Esophagus squamous epithelium (tissue), 5 donors: Measurements from ENCODE around the gene CNBD2. TPM values are rescaled to one million over a fixed set of nuclear protein-coding genes. Genes with fewer than 3 reads are reported as not detected.
"Not testable (repeated sequence)": the region's sequence is repeated elsewhere in the genome, so short reads cannot be mapped to it uniquely, and the experiment has no call there.

Source experiments
- DNase-seq: peaks from one replicate; lab custom pipeline; 2025; lab: John Stamatoyannopoulos, UW
- H3K27ac ChIP-seq, 4 donors: fragments of 200-600 bp; sonication (generic); one replicate each; pipeline ENCODE4 v1.5.1; 2016 to 2019; ENCODE audit warnings: mild to moderate bottlenecking in 1 of 4
- H3K27me3 ChIP-seq, 4 donors: fragments of 200-600 bp; sonication (generic); 1 replicate in 3 of 4; 2 replicates in 1 of 4; pipeline versions ENCODE4 v1.5.1 to v1.6.0; 2017 to 2021; ENCODE audit warnings: antibody characterized with exemption in 1 of 4
- H3K36me3 ChIP-seq, 3 donors: fragments of 200-600 bp; sonication (generic); one replicate each; pipeline ENCODE4 v1.5.1; 2016 to 2019
- H3K4me1 ChIP-seq, 3 donors: fragments of 200-600 bp; sonication (generic); one replicate each; pipeline ENCODE4 v1.5.1; 2017 to 2019
- H3K4me3 ChIP-seq, 4 donors: fragments of 200-600 bp; sonication (generic); 1 replicate in 3 of 4; 2 replicates in 1 of 4; pipeline ENCODE4 v1.5.1; 2016 to 2019; ENCODE audit warnings: mild to moderate bottlenecking in 2 of 4, moderate library complexity in 1 of 4
- H3K9me3 ChIP-seq, 3 donors: fragments of 200-600 bp; sonication (generic); one replicate each; pipeline ENCODE4 v1.5.1; 2016 to 2019
- CTCF ChIP-seq, 6 experiments: fragments of 450-650 bp in 4 of 6; fragments of 200-600 bp in 2 of 6; sonication (generic) in 2 of 6; IDR thresholded peaks; one replicate each; pipeline ENCODE4 v1.5.1; 2016 to 2019; ENCODE audit warnings: antibody characterized with exemption in 6 of 6, mild to moderate bottlenecking in 4 of 6, moderate library complexity in 4 of 6
- POLR2A ChIP-seq, 4 donors: fragments of 450-650 bp; IDR thresholded peaks; one replicate each; pipeline ENCODE4 v1.6.1; 2017; ENCODE audit warnings: antibody characterized with exemption in 4 of 4, mild to moderate bottlenecking in 4 of 4, moderate library complexity in 3 of 4
- WGBS, 2 donors: methylation state at CpG; one replicate each; pipeline ENCODE4 v1.1.5; 2018; 5-methylcytosine and 5-hydroxymethylcytosine counted together
- intact Hi-C: fragments of 100-400 bp; cut with DNase I; formaldehyde crosslinking; loops from one replicate; pipeline ENCODE4 v1.15.0; 2022
- total RNA-seq, 4 donors: library from RNA; depleted of rRNA; stranded (reverse); fragments of >200 nt; gene quantifications; one replicate each; pipeline ENCODE4 v1.1.0, GENCODE V29; 2016
- donor health status: DM: yes; HTN: yes; CAD: no.

Gene CNBD2
- total RNA-seq, 4 donors from 2014 or later, result 4.0 to 15.3 (median 4.6) TPM

GRCh38 chr20:36051318-36052116 is 83.1 kb downstream of the CNBD2 start:
- Histone ChIP-seq H3K27ac (peak overlapping the region; percentile 96 to 100 (median 99)), H3K4me3 (peak overlapping the region; percentile 79 to 100 (median 92)), H3K36me3 (peaks cover 0 to 4% (median 0%) of the 10 kb centered on the region in 3 donors), H3K9me3 (no peaks in the 10 kb centered on the region), H3K27me3 (no peaks in the 10 kb centered on the region), H3K4me1 (peaks cover 12 to 33% (median 14%) of the 10 kb centered on the region in 3 donors)
- intact Hi-C loops, result no loop called here
- DNase-seq, result no peak
- TF ChIP-seq CTCF (IDR thresholded peaks at IDR 0.05), result no peak
- TF ChIP-seq POLR2A (IDR thresholded peaks at IDR 0.05), result no peak
- 83 to 87% methylated on average over 13 of the region's 13 CpGs for WGBS, 2 donors

GRCh38 chr20:36052117-36052513 is 83.7 kb downstream of the CNBD2 start:
- Histone ChIP-seq H3K9me3 (no peaks in the 10 kb centered on the region), H3K4me1 (peaks cover 7 to 27% (median 9%) of the 10 kb centered on the region in 3 donors), H3K36me3 (peaks cover 0 to 1% (median 0%) of the 10 kb centered on the region in 3 donors), H3K4me3 (no peak overlapping the region), H3K27me3 (no peaks in the 10 kb centered on the region), H3K27ac (no peak overlapping the region)
- no peak for TF ChIP-seq CTCF (IDR thresholded peaks at IDR 0.05)
- TF ChIP-seq POLR2A (IDR thresholded peaks at IDR 0.05), result no peak
- intact Hi-C loops, result no loop called here
- DNase-seq, result no peak
- WGBS, 2 donors, result 83 to 85% methylated on average over 6 of the region's 6 CpGs

DNA sequence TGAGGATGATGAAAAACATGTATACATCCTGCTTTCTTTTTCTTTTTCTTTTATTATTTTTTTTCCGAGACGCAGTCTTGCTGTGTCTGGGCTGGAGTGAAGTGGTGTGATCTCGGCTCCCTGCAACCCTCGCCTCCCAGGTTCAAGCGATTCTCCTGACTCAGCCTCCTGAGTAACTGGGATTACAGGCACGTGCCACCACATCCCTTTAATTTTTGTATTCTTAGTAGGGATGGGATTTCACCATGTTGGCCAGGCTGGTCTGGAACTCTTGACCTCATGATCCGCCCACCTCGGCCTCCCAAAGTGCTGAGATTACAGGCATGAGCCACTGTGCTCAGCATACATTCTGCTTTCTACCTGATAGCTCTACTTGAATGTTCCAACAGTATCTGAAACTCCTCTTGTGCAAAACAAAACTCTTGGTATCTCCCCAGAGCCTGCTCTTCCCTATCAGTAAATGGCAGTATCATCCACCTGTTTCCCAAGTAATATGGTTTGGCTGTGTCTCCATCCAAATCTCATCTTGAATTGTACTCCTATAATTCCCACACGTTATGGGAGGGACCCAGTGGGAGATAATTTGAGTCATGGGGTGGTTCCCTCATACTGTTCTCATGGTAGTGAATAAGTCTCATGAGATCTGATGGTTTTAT is 85.6 kb downstream of the CNBD2 start:
- H3K27me3 ChIP-seq, DNase-seq, H3K4me3 ChIP-seq, H3K9me3 ChIP-seq, H3K4me1 ChIP-seq, H3K27ac ChIP-seq, intact Hi-C loops, H3K36me3 ChIP-seq: not testable (repeated sequence)
- 74 to 77% methylated on average over 7 to 9 of the region's 9 CpGs for WGBS, 2 donors

- no peak overlapping the region for H3K27ac ChIP-seq
- TF ChIP-seq POLR2A (IDR thresholded peaks at IDR 0.05), result no peak
- TF ChIP-seq CTCF (IDR thresholded peaks at IDR 0.05), result no peak
- H3K4me1 ChIP-seq, result peaks cover 4 to 8% (median 6%) of the 10 kb centered on the region in 3 donors
- no peak for DNase-seq
- intact Hi-C loops, result no loop called here
- H3K9me3 ChIP-seq, result no peaks in the 10 kb centered on the region
- no peaks in the 10 kb centered on the region for H3K27me3 ChIP-seq
- 67 to 72% methylated on average over 4 of the region's 4 CpGs for WGBS, 2 donors
- no peaks in the 10 kb centered on the region for H3K36me3 ChIP-seq
- H3K4me3 ChIP-seq, result no peak overlapping the region
Observed at GRCh38 chr20:36055145-36055544, 86.8 kb downstream of the CNBD2 start.

DNA sequence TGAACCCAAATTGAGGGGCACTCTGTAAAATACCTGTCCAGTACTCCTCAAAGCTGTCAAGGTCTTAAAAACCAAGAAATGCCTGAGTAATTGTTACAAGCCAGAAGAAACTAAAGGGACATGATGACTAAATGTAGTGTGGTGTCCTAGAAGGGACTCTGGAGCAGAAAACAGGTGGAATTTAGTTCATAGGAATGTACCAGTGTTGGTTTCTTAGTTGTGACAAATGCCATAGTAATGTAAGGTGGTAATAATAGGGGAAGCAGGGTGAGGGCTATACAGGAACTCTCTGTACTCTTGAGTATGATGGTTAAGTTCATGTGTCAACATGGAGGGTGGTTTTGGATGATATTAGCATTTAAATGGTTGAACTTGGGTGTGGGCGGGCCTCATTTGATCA is 92.3 kb downstream of the CNBD2 start:
- WGBS, 2 donors, result 88 to 100% methylated on average over 1 of the region's 1 CpG
- peaks cover 5 to 21% (median 9%) of the 10 kb centered on the region in 3 donors for H3K4me1 ChIP-seq
- no peaks in the 10 kb centered on the region for H3K27me3 ChIP-seq

More for the DNA sequence above, 92.3 kb downstream of the CNBD2 start:
- no peak for TF ChIP-seq CTCF (IDR thresholded peaks at IDR 0.05)
- TF ChIP-seq POLR2A (IDR thresholded peaks at IDR 0.05), result no peak
- H3K36me3 ChIP-seq, result no peaks in the 10 kb centered on the region
- no peaks in the 10 kb centered on the region for H3K9me3 ChIP-seq
- H3K4me3 ChIP-seq, result no peak overlapping the region
- intact Hi-C loops, result no loop called here
- no peak overlapping the region for H3K27ac ChIP-seq
- no peak for DNase-seq
